ENCODE measurements around the gene SBF2. TPM values are rescaled to one million over a fixed set of nuclear protein-coding genes. Genes with fewer than 3 reads are reported as not detected.
"Not testable (repeated sequence)": the region's sequence is repeated elsewhere in the genome, so short reads cannot be mapped to it uniquely, and the experiment has no call there.

The SBF2 gene
- polyA plus RNA-seq, 1 donor (not counting 4 experiments of a cell fraction or from before 2014, with no cell fraction given), result 24.5 TPM

DNA sequence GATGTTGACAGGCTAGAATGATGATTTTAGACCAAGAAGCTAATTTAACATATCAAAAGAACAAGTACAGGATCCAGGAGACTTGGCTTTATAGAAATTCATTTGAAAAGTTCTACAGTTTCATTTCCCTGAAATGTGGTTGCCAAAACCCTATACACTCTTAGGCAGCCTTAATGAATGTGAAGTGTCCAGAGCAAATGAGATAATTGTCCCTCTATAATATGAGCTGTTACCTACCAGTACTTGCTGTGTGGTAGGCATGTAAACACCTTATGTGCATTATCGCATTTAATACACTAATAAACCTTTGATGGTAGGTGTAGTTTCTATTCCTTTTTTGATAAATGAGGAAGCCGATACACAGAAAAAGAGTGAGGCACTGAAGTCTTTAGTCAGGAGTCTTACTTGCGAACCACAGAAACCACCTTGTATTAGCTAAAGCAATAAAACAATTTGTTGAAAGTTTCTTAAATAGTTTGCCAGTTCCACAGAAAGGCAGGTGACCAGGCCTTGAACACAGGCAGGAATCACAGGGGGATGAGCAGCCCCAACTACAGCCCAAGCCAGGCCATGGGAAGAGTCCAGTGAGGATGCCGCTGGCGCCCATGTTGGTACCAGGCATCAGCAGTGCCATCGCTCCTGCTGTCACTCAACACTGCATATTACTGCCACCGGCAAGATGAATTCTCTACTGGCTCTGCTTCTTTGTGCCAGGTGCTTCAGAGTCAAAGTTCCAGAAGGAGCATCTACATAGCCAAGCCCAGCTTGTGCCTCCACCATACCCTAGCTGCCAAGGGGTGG, 548.4 kb downstream of the SBF2 start:
- dilution Hi-C loops (cut with MboI; ENCODE audit: extremely low pct_ligation_motif_present, low sequenced_read_pairs), result no loop called here
- TF ChIP-seq, protein P1, sequence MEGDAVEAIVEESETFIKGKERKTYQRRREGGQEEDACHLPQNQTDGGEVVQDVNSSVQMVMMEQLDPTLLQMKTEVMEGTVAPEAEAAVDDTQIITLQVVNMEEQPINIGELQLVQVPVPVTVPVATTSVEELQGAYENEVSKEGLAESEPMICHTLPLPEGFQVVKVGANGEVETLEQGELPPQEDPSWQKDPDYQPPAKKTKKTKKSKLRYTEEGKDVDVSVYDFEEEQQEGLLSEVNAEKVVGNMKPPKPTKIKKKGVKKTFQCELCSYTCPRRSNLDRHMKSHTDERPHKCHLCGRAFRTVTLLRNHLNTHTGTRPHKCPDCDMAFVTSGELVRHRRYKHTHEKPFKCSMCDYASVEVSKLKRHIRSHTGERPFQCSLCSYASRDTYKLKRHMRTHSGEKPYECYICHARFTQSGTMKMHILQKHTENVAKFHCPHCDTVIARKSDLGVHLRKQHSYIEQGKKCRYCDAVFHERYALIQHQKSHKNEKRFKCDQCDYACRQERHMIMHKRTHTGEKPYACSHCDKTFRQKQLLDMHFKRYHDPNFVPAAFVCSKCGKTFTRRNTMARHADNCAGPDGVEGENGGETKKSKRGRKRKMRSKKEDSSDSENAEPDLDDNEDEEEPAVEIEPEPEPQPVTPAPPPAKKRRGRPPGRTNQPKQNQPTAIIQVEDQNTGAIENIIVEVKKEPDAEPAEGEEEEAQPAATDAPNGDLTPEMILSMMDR (optimal IDR thresholded peaks at IDR 0.05 in 1 of 3, IDR thresholded peaks at IDR 0.05 in 1 of 3, conservative IDR thresholded peaks at IDR 0.05 in 1 of 3; ENCODE audit: extremely low read depth in 1 of 3, insufficient read depth in 2 of 3, low read length in 3 of 3), result no peak
- TF ChIP-seq EZH2 (IDR thresholded peaks at IDR 0.05; ENCODE audit: low read length), result no peak
- no peak overlapping the region for H3K9ac ChIP-seq (ENCODE audit: control insufficient read depth, extremely low read depth, insufficient read depth, low read length)

DNA sequence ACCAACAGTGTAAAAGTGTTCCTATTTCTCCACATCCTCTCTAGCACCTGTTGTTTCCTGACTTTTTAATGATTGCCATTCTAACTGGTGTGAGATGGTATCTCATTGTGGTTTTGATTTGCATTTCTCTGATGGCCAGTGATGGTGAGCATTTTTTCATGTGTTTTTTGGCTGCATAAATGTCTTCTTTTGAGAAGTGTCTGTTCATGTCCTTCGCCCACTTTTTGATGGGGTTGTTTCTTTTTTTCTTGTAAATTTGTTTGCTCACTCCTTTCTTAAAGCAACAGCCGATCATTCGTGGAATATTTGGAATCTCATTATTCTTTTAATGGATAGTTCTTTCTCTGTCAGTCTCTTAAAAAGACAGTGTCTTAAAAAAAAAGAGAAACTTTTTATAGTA, 550.5 kb downstream of the SBF2 start:
- H4K20me1 ChIP-seq (ENCODE audit: control insufficient read depth, extremely low read depth, insufficient read depth, low read length); FAIRE-seq; H3K9me1 ChIP-seq (ENCODE audit: control insufficient read depth, extremely low read depth, insufficient read depth, low read length); H3K79me2 ChIP-seq (ENCODE audit: control insufficient read depth, insufficient read depth, low read length); DNase-seq (ENCODE audit: low read depth, low spot score); H3K9ac ChIP-seq (ENCODE audit: control insufficient read depth, extremely low read depth, insufficient read depth, low read length); H2AFZ ChIP-seq (ENCODE audit: control insufficient read depth, low read length); H3K9me3 ChIP-seq (ENCODE audit: control insufficient read depth, low read depth, low read length); dilution Hi-C loops (cut with MboI; ENCODE audit: extremely low pct_ligation_motif_present, low sequenced_read_pairs); H3K4me3 ChIP-seq (ENCODE audit: control insufficient read depth in 2 of 3, extremely low read depth in 1 of 3, insufficient read depth in 2 of 3, low read depth in 1 of 3, low read length in 3 of 3); H3K4me2 ChIP-seq (ENCODE audit: control insufficient read depth, extremely low read depth, insufficient read depth, low read depth, low read length); H3K27ac ChIP-seq (ENCODE audit: control insufficient read depth, insufficient read depth, low read length); H3K27me3 ChIP-seq (ENCODE audit: control insufficient read depth, extremely low read depth, insufficient read depth, low read length): not testable (repeated sequence)
- Histone ChIP-seq H3K36me3 (ENCODE audit: control insufficient read depth in 2 of 2, extremely low read depth in 1 of 2, insufficient read depth in 2 of 2, low read length in 2 of 2) (peaks cover 9 to 17% of the 10 kb centered on the region in 2 experiments), H3K4me1 (ENCODE audit: control insufficient read depth, extremely low read depth, insufficient read depth, low read length) (peaks cover 13% of the 10 kb centered on the region)

More for the DNA sequence above, 548.4 kb downstream of the SBF2 start:
- no peaks in the 10 kb centered on the region for H3K9me1 ChIP-seq (ENCODE audit: control insufficient read depth, extremely low read depth, insufficient read depth, low read length)
- H2AFZ ChIP-seq (ENCODE audit: control insufficient read depth, low read length), result no peak overlapping the region
- H3K4me3 ChIP-seq (ENCODE audit: control insufficient read depth in 2 of 3, extremely low read depth in 1 of 3, insufficient read depth in 2 of 3, low read depth in 1 of 3, low read length in 3 of 3), result no peak overlapping the region
- H3K9me3 ChIP-seq (ENCODE audit: control insufficient read depth, low read depth, low read length), result no peaks in the 10 kb centered on the region
- no peaks in the 10 kb centered on the region for H4K20me1 ChIP-seq (ENCODE audit: control insufficient read depth, extremely low read depth, insufficient read depth, low read length)
- FAIRE-seq (no peak), DNase-seq (ENCODE audit: low read depth, low spot score) (no peak)
- H3K27me3 ChIP-seq (ENCODE audit: control insufficient read depth, extremely low read depth, insufficient read depth, low read length), result no peaks in the 10 kb centered on the region
- H3K79me2 ChIP-seq (ENCODE audit: control insufficient read depth, insufficient read depth, low read length), result no peaks in the 10 kb centered on the region
- H3K27ac ChIP-seq (ENCODE audit: control insufficient read depth, insufficient read depth, low read length), result no peak overlapping the region
- H3K4me2 ChIP-seq (ENCODE audit: control insufficient read depth, extremely low read depth, insufficient read depth, low read depth, low read length), result no peak overlapping the region
- H3K4me1 ChIP-seq (ENCODE audit: control insufficient read depth, extremely low read depth, insufficient read depth, low read length), result peaks cover 4% of the 10 kb centered on the region
- peaks cover 6 to 14% of the 10 kb centered on the region in 2 experiments for H3K36me3 ChIP-seq (ENCODE audit: control insufficient read depth in 2 of 2, extremely low read depth in 1 of 2, insufficient read depth in 2 of 2, low read length in 2 of 2)

All from keratinocyte (primary cell).